Fibroblast of pulmonary artery (primary cell): ENCODE data around the gene FOXP1.

ENCODE experiments used
- DNase-seq: peaks from one replicate; pipeline ENCODE4 v3.0.0-alpha.2; 2010; ENCODE audit warnings: low read depth
- H3K4me3 ChIP-seq: replicated peaks from 2 replicates; pipeline ENCODE4 v1.5.1; 2011; ENCODE audit warnings: low read depth, mild to moderate bottlenecking, control low read depth, low read length, moderate library complexity
- TF ChIP-seq, protein P1 (sequence below): IDR thresholded peaks from 2 replicates; pipeline ENCODE4 v1.5.1; 2011; ENCODE audit warnings: mild to moderate bottlenecking, control low read depth, low read length, inconsistent platforms; ENCODE audit errors: missing control alignments

Gene FOXP1

DNA sequence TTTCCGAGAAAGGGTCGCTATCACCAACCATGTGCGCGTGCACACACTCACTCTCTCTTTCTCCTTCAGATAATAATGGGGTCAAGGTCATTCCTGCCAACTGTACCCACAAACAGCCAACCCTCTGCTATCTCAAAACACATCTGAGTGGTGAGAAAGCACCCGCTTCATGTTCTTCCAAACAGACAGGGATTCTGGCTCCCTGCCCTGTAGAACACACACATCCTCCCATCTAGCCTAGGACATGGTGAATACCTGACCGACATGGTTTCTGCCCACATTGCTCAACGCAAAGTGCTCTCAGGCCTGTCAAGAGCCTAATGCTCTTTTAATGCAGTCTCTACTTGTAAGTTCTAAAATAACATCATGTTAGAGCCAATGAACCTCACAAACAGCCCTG is 302.2 kb downstream of the FOXP1 start:
- no peak overlapping the region for H3K4me3 ChIP-seq
- DNase-seq = no peak
- TF ChIP-seq, protein P1, sequence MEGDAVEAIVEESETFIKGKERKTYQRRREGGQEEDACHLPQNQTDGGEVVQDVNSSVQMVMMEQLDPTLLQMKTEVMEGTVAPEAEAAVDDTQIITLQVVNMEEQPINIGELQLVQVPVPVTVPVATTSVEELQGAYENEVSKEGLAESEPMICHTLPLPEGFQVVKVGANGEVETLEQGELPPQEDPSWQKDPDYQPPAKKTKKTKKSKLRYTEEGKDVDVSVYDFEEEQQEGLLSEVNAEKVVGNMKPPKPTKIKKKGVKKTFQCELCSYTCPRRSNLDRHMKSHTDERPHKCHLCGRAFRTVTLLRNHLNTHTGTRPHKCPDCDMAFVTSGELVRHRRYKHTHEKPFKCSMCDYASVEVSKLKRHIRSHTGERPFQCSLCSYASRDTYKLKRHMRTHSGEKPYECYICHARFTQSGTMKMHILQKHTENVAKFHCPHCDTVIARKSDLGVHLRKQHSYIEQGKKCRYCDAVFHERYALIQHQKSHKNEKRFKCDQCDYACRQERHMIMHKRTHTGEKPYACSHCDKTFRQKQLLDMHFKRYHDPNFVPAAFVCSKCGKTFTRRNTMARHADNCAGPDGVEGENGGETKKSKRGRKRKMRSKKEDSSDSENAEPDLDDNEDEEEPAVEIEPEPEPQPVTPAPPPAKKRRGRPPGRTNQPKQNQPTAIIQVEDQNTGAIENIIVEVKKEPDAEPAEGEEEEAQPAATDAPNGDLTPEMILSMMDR = no peak

DNA sequence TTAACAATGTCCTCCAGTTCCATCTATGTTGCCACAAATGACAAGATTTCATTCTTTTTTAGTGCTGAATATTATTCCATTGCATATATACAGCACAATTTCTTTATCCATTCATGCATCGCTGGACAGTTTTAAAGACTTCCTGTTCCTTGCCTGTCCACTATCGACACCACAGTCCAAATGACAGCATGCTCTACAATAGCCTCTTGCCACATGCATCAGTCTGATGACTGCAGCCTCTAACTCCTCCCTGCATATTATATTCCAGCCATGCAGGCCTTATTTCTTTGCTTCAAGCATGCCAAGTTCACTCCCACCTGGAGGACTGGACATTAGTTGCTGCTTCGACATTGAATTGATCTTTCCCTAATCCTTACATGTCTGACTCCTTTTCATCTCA is 306.2 kb downstream of the FOXP1 start:
- TF ChIP-seq, protein P1 = no peak
- H3K4me3 ChIP-seq = no peak overlapping the region

DNA sequence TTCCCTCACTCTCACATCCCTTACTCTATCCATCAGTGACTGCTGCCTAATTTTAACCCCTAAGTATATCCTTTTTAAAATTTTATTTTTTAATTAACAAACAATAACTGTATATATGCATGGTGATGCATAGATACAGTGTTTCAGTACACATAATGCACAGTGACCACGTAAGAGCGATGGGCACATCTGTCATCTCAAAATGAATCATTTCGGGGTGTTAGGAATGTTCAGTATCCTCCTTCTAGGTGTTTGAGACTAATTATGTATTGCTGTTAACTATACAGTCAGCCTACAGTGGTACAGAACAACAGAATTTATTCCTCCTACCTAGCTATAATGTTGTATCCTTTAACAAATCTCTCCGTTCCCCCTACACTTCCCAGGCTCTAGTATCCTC is 307.0 kb downstream of the FOXP1 start:
- TF ChIP-seq, protein P1 = no peak
- DNase-seq = no peak
- no peak overlapping the region for H3K4me3 ChIP-seq

More for the DNA sequence above, 306.2 kb downstream of the FOXP1 start:
- peak; percentile 10 for DNase-seq

DNA sequence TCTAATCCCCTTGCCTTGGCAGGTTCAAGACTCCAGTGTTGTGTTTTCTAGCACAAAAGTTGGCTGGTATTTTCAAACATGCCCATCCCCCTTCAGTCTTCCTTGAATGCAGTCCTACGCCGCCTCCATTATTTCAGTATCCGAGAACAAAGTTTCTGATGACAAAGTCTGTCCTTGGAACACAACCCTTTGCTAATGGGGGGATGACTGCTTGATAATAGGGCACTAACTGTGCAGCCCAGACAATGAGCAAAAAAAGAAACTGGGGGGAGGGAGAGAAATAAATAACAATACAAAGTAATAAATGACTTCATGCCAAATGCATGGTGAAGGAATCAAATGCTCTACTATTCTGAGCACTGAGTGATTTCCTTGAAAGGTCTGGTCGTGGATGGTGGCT is 310.1 kb downstream of the FOXP1 start:
- TF ChIP-seq, protein P1 = no peak
- H3K4me3 ChIP-seq = no peak overlapping the region

DNA sequence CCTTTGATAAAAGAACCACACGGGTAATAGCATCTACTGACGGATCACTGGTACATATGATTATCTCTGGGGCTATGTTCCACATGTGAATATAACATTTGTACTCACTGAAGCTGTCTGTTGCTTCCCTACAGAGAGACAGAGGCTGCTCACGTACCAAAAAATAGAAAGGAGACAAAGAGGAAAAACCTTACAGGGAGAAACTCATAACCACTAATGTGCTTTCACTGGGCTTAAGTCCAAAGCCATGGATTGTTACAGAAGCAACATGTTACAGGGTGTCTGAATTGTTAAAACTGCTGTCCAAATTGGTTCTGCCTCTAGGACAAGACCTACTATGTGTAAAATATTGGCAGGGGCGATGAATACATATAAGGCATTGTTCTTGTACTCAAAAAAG is 311.9 kb downstream of the FOXP1 start:
- TF ChIP-seq, protein P1 = no peak
- DNase-seq = no peak
- no peak overlapping the region for H3K4me3 ChIP-seq

More for the DNA sequence above, 310.1 kb downstream of the FOXP1 start:
- no peak for DNase-seq

DNA sequence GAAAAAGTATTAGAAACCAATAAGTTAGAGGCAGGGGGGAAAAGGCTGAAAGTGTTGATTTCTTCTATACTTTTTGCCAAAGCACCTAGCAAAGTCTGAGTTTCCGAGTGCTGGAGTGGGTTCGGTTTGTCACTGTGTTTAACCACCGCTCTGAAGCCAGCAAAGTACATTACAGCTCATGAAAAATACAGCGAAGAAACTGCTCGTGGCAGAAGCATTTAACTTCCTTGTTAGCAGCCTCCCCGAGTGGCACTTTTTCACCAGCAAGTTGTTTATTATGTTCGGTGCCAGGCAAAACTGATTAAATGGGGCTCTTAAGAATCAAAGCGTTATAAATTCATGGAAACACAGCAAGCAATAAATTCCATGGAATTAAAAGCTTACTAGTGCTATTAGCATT is 313.6 kb downstream of the FOXP1 start:
- TF ChIP-seq, protein P1 = no peak
- DNase-seq = no peak
- H3K4me3 ChIP-seq = no peak overlapping the region

DNA sequence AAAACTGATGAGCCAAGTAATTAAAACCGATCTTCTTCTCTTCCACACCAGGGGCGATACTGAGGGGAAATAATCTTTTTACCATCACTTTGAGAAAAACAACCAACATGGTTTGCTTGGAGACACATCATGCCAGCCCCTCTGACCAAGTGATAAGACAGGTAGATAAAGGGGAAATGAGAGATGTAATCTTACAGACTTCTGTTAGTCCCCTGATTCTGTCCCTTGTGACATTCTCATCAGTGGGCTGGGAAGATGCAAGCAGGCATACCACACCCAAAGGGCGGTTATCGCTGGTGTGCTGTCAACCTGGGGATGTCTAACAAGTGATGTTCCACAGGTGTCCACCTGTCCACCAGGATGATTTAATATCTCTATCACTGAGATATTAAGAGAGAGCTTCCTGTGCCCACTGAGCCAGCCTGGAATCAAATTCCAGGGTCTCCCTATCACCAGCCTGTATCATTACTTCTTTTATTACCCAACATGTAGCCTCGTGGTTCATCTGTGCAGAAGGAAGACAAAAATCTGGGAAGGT is 315.0 kb downstream of the FOXP1 start:
- TF ChIP-seq, protein P1 = no peak
- no peak overlapping the region for H3K4me3 ChIP-seq
- DNase-seq = no peak
